HCT116 (cell line): Measurements from ENCODE around the gene PRPH2. TPM values are rescaled to one million over a fixed set of nuclear protein-coding genes. Genes with fewer than 3 reads are reported as not detected.

Source experiments
- ATAC-seq: fragments of 200-7000 bp; cut with Tn5 transposase; 2 replicates; pipeline ENCODE4 v1.9.1; 2020; ENCODE audit warnings: mild to moderate bottlenecking, moderate library complexity
- BruUV-seq: library from RNA; stranded (reverse); fragments of 400-500 nt; replicated peaks from 2 replicates; lab custom pipeline; 2021; lab: Mats Ljungman, UMichigan
- CTCF ChIA-PET: fragments of 300-600 bp; sonication (Branson Sonifier 250); formaldehyde crosslinking; loops from one replicate; lab custom pipeline; 2021; ENCODE audit warnings: antibody characterized with exemption; lab: Charles Lee
- POLR2A ChIA-PET: fragments of 300-600, 350-600 bp; sonication (Branson Sonifier 250); formaldehyde crosslinking; loops from one replicate; lab custom pipeline; 2021; ENCODE audit warnings: antibody characterized with exemption; lab: Charles Lee
- RAD21 ChIA-PET, 2 experiments: fragments of 300-600 bp; sonication (Branson Sonifier 250); formaldehyde crosslinking; loops; one replicate each; lab custom pipeline; 2023; ENCODE audit warnings: low total read pairs in 2 of 2; ENCODE audit not compliant: uncharacterized antibody in 2 of 2, unreplicated experiment in 2 of 2, low non-redundant PET in 1 of 2; lab: Charles Lee
- DNase-seq: peaks from one replicate; pipeline ENCODE4 v3.0.0-alpha.2; 2010; ENCODE audit warnings: low read depth, low spot score
- H2AFZ ChIP-seq: fragments of 200-600 bp; shearing (Covaris generic), sonication (generic); 2 replicates; pipeline ENCODE4 v1.6.1; 2017; ENCODE audit warnings: low read depth, mixed run types, mixed read lengths, antibody characterized with exemption, low read length; ENCODE audit not compliant: poor library complexity, severe bottlenecking
- H3K27ac ChIP-seq: 2 replicates; pipeline ENCODE4 v1.5.1; 2012; ENCODE audit warnings: low read depth, low read length
- H3K27me3 ChIP-seq: fragments of 200-600 bp; sonication (generic); 2 replicates; pipeline ENCODE4 v1.6.1; 2016; ENCODE audit warnings: mixed run types, low read length, mixed read lengths; ENCODE audit not compliant: insufficient read depth
- H3K36me3 ChIP-seq, 2 experiments: fragments of 200-500 bp in 1 of 2; fragments of 200-600 bp in 1 of 2; sonication (Bioruptor generic) in 1 of 2; sonication (generic) in 1 of 2; 2 replicates each; pipeline versions ENCODE4 v1.5.1 to v1.6.1; 2014 to 2016; ENCODE audit warnings: low read length in 2 of 2, inconsistent platforms in 1 of 2, mixed read lengths in 1 of 2, mixed run types in 1 of 2; ENCODE audit not compliant: insufficient read depth in 2 of 2, control insufficient read depth in 1 of 2
- H3K4me1 ChIP-seq, 2 experiments: fragments of 200-600 bp in 1 of 2; sonication (generic) in 1 of 2; 2 replicates each; pipeline versions ENCODE4 v1.5.1 to v1.6.1; 2012 to 2017; ENCODE audit warnings: low read length in 2 of 2, inconsistent platforms in 1 of 2, mild to moderate bottlenecking in 1 of 2, mixed read lengths in 1 of 2, mixed run types in 1 of 2, moderate library complexity in 1 of 2; ENCODE audit not compliant: insufficient read depth in 2 of 2, control insufficient read depth in 1 of 2
- H3K4me2 ChIP-seq: fragments of 200-600 bp; sonication (generic); 2 replicates; pipeline ENCODE4 v1.6.1; 2017; ENCODE audit warnings: mixed run types, low read length, mixed read lengths
- H3K4me3 ChIP-seq, 2 experiments: fragments of 200-600 bp in 1 of 2; sonication (generic) in 1 of 2; replicated peaks in 1 of 2; 2 replicates each; pipeline ENCODE4 v1.5.1; 2011 to 2016; ENCODE audit warnings: low read length in 2 of 2, control low read depth in 1 of 2, low read depth in 1 of 2, mild to moderate bottlenecking in 1 of 2, mixed read lengths in 1 of 2, mixed run types in 1 of 2
- H3K79me2 ChIP-seq: fragments of 200-600 bp; sonication (generic); 2 replicates; pipeline ENCODE4 v1.6.1; 2017; ENCODE audit warnings: mild to moderate bottlenecking, mixed run types, low read length, moderate library complexity, mixed read lengths; ENCODE audit not compliant: insufficient read depth
- H3K9ac ChIP-seq: fragments of 200-600 bp; sonication (generic); 2 replicates; pipeline ENCODE4 v1.6.1; 2016; ENCODE audit warnings: low read length, mixed read lengths
- H3K9me2 ChIP-seq: fragments of 200-600 bp; sonication (generic), shearing (Covaris generic); 2 replicates; pipeline ENCODE4 v1.6.1; 2017; ENCODE audit warnings: mixed run types, mild to moderate bottlenecking, moderate library complexity; ENCODE audit not compliant: insufficient read depth
- H3K9me3 ChIP-seq, 2 experiments: fragments of 200-500 bp in 1 of 2; fragments of 200-600 bp in 1 of 2; sonication (Bioruptor generic) in 1 of 2; sonication (generic) in 1 of 2; 2 replicates each; pipeline ENCODE4 v1.6.1; 2014 to 2017; ENCODE audit warnings: low read length in 2 of 2, mixed read lengths in 2 of 2, inconsistent platforms in 1 of 2, low read depth in 1 of 2, mild to moderate bottlenecking in 1 of 2, mixed run types in 1 of 2, moderate library complexity in 1 of 2; ENCODE audit not compliant: control insufficient read depth in 1 of 2, insufficient read depth in 1 of 2
- H4K20me1 ChIP-seq: fragments of 200-600 bp; sonication (generic), shearing (Covaris generic); 2 replicates; pipeline ENCODE4 v1.6.1; 2017; ENCODE audit warnings: mixed run types, mild to moderate bottlenecking, moderate library complexity; ENCODE audit not compliant: insufficient read depth
- EZH2 ChIP-seq: fragments of 200-600 bp; sonication (generic); IDR thresholded peaks from 2 replicates; pipeline ENCODE4 v1.6.1; 2017; ENCODE audit warnings: antibody characterized with exemption, mixed run types
- POLR2A ChIP-seq: IDR thresholded peaks from 2 replicates; pipeline ENCODE4 v1.7.0; 2011; ENCODE audit warnings: borderline replicate concordance; ENCODE audit not compliant: insufficient read depth, insufficient read length; ENCODE audit errors: extremely low read depth
- POLR2AphosphoS5 ChIP-seq: IDR thresholded peaks from 2 replicates; pipeline ENCODE4 v1.6.1; 2011; ENCODE audit warnings: mild to moderate bottlenecking, low read depth, low read length, moderate library complexity
- RAD21 ChIP-seq: IDR thresholded peaks from 2 replicates; pipeline ENCODE4 v1.6.1; 2012; ENCODE audit warnings: low read depth, mild to moderate bottlenecking
- intact Hi-C: fragments of 100-400 bp; cut with micrococcal nuclease; formaldehyde crosslinking; loops from 2 replicates; pipeline ENCODE4 v1.10.0; 2022
- total RNA-seq: library from RNA; stranded (reverse); gene quantifications from one replicate; pipeline ENCODE4 v1.2.1, GENCODE V29; 2021; ENCODE audit not compliant: unreplicated experiment
- TF ChIP-seq, protein P1 (sequence below): IDR thresholded peaks from 2 replicates; pipeline ENCODE4 v1.6.1; 2011; ENCODE audit warnings: mild to moderate bottlenecking, low read length, moderate library complexity; ENCODE audit not compliant: insufficient replicate concordance; ENCODE audit errors: extremely low read depth

The PRPH2 gene
- total RNA-seq, 1 experiment from 2014 or later = not detected

GRCh38 chr6:42652024-42652746 is 70.2 kb downstream of the PRPH2 start:
- ChIA-PET CTCF (no interaction called here), POLR2A (no interaction called here), RAD21 (no interaction called here)
- Histone ChIP-seq H3K4me2 (no peak overlapping the region), H3K9me3 (no peaks in the 10 kb centered on the region), H3K27me3 (no peaks in the 10 kb centered on the region), H3K27ac (no peak overlapping the region), H3K4me3 (no peak overlapping the region), H3K79me2 (no peaks in the 10 kb centered on the region), H2AFZ (no peak overlapping the region), H3K9ac (no peak overlapping the region), H3K36me3 (peaks cover 18 to 23% of the 10 kb centered on the region in 2 experiments; a peak in 3 of 4 replicates), H3K9me2 (no peaks in the 10 kb centered on the region), H4K20me1 (no peaks in the 10 kb centered on the region), H3K4me1 (peaks cover 0 to 9% of the 10 kb centered on the region in 2 experiments; a peak in 2 of 4 replicates)
- DNase-seq (no peak), ATAC-seq (no peak)
- intact Hi-C loops = loop anchor here (10.0 kb wide), 1 partner anchor 47 kb away; no protein-coding TSS in a partner anchor
- no peak for TF ChIP-seq RAD21
- no peak for TF ChIP-seq POLR2AphosphoS5
- TF ChIP-seq, protein P1, sequence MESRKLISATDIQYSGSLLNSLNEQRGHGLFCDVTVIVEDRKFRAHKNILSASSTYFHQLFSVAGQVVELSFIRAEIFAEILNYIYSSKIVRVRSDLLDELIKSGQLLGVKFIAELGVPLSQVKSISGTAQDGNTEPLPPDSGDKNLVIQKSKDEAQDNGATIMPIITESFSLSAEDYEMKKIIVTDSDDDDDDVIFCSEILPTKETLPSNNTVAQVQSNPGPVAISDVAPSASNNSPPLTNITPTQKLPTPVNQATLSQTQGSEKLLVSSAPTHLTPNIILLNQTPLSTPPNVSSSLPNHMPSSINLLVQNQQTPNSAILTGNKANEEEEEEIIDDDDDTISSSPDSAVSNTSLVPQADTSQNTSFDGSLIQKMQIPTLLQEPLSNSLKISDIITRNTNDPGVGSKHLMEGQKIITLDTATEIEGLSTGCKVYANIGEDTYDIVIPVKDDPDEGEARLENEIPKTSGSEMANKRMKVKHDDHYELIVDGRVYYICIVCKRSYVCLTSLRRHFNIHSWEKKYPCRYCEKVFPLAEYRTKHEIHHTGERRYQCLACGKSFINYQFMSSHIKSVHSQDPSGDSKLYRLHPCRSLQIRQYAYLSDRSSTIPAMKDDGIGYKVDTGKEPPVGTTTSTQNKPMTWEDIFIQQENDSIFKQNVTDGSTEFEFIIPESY = no peak
- TF ChIP-seq POLR2A = no peak
- no peak for TF ChIP-seq EZH2
- no TSS peak for BruUV-seq

Other genes with a start within 250 kb of the PRPH2 start
- gene UBR2, start 158.6 kb downstream of the PRPH2 start, total RNA-seq = 20.5 TPM
- 17.1 TPM for gene TBCC, start 23.5 kb upstream of the PRPH2 start, total RNA-seq
- 14.9 TPM for gene BICRAL, start 59.5 kb upstream of the PRPH2 start, total RNA-seq
- 125 TPM for gene RPL7L1, start 157.0 kb upstream of the PRPH2 start, total RNA-seq
- gene PTCRA, start 193.5 kb upstream of the PRPH2 start, total RNA-seq = not detected
- gene CNPY3, start 206.9 kb upstream of the PRPH2 start, total RNA-seq = 49.1 TPM
- gene GNMT, start 238.2 kb upstream of the PRPH2 start, total RNA-seq = 0.57 TPM